ENCODE measurements around the gene JAKMIP1.

Gene JAKMIP1

DNA sequence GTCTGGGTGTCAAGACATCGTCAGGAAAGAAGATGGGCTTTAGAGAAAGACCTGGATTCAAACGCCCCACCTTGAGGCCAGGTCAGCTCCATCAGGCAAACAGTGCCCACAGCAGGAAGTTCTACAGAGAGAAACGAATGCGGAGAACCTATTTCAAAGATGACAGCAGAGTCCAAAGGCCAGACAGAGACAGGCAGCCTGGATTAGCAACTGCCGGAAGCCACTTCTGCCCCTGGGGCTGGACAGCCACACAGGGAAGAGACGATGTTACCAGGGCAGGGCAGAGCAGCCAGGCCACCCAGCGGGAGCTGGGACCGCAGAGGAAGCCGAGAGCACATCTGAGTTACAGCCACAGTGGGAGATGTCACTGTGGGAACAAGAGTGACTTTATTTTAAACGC is 183.3 kb downstream of the JAKMIP1 start:
- TF ChIP-seq YY1 (IDR thresholded peaks at IDR 0.05; ENCODE audit: insufficient read depth, insufficient read length) (no peak), ZNF274 (IDR thresholded peaks at IDR 0.05; ENCODE audit: low read depth, low read length) (no peak), SUZ12 (IDR thresholded peaks at IDR 0.05; ENCODE audit: extremely low read depth, insufficient read depth, insufficient read length) (no peak)
- peaks cover 6% of the 10 kb centered on the region for H3K4me1 ChIP-seq (ENCODE audit: insufficient read depth, insufficient read length)
- H3K9ac ChIP-seq (ENCODE audit: insufficient read length, low read depth) = no peak overlapping the region
- peaks cover 2% of the 10 kb centered on the region for H3K27me3 ChIP-seq (ENCODE audit: insufficient read depth, insufficient read length)
- no peak overlapping the region for H3K4me3 ChIP-seq (ENCODE audit: insufficient read length, low read depth)
- H3K36me3 ChIP-seq (ENCODE audit: insufficient read depth, insufficient read length, low read length) = no peaks in the 10 kb centered on the region
- no peak for DNase-seq (ENCODE audit: low read depth, low spot score)
- H3K9me3 ChIP-seq (ENCODE audit: insufficient read depth, low read length) = no peaks in the 10 kb centered on the region

DNA sequence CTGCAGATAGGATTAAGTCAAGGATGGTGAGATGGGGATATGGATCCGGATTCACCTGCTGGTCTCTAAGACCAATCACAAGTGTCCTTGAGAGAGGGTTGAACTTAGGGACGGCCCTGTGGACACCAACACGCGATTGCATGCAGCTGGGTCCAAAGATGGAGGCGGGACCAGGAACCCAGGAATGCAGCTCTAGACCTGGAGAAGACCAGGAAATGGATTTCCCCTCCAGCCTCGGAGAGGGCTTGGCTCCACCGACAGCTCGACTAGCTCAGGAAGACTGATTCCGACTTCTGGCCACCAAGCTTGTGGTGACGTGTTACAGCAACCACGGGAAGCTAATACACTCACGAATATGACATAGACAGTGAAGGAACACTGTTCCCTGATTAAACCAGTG is 186.8 kb downstream of the JAKMIP1 start:
- no peaks in the 10 kb centered on the region for H3K9me3 ChIP-seq (ENCODE audit: insufficient read depth, low read length)
- H3K4me1 ChIP-seq (ENCODE audit: insufficient read depth, insufficient read length) = peaks cover 7% of the 10 kb centered on the region
- TF ChIP-seq ZNF274 (IDR thresholded peaks at IDR 0.05; ENCODE audit: low read depth, low read length) = no peak
- no peak overlapping the region for H3K9ac ChIP-seq (ENCODE audit: insufficient read length, low read depth)
- no peak for DNase-seq (ENCODE audit: low read depth, low spot score)
- peaks cover 5% of the 10 kb centered on the region for H3K27me3 ChIP-seq (ENCODE audit: insufficient read depth, insufficient read length)
- no peak overlapping the region for H3K4me3 ChIP-seq (ENCODE audit: insufficient read length, low read depth)
- H3K36me3 ChIP-seq (ENCODE audit: insufficient read depth, insufficient read length, low read length) = no peaks in the 10 kb centered on the region

DNA sequence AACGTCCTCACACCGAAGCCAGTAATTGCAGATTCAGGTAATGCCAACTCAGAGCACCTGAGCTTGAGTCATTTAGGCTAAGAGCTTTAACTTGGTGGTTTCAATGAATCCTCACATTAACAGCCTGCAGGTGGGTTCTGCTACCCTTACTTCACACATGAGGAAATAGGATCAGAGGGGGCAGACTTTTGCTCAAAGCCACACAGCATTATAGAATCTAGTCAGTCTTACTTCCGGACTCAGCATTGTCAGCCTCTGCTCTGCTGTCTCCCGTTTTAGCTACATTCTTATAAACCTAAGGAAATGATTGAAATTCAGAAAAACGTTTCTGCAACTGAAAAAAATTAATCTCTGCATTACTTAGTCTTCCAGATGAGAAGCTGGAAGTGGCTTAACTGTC is 188.1 kb downstream of the JAKMIP1 start:
- DNase-seq (ENCODE audit: low read depth, low spot score) = no peak
- Histone ChIP-seq H3K4me1 (ENCODE audit: insufficient read depth, insufficient read length) (peaks cover 7% of the 10 kb centered on the region), H3K36me3 (ENCODE audit: insufficient read depth, insufficient read length, low read length) (no peaks in the 10 kb centered on the region), H3K9me3 (ENCODE audit: insufficient read depth, low read length) (no peaks in the 10 kb centered on the region), H3K4me3 (ENCODE audit: insufficient read length, low read depth) (no peak overlapping the region), H3K9ac (ENCODE audit: insufficient read length, low read depth) (no peak overlapping the region), H3K27me3 (ENCODE audit: insufficient read depth, insufficient read length) (peaks cover 11% of the 10 kb centered on the region)
- TF ChIP-seq ZNF274 (IDR thresholded peaks at IDR 0.05; ENCODE audit: low read depth, low read length) = no peak
- TF ChIP-seq SUZ12 (IDR thresholded peaks at IDR 0.05; ENCODE audit: extremely low read depth, insufficient read depth, insufficient read length) = no peak
- TF ChIP-seq YY1 (IDR thresholded peaks at IDR 0.05; ENCODE audit: insufficient read depth, insufficient read length) = no peak

DNA sequence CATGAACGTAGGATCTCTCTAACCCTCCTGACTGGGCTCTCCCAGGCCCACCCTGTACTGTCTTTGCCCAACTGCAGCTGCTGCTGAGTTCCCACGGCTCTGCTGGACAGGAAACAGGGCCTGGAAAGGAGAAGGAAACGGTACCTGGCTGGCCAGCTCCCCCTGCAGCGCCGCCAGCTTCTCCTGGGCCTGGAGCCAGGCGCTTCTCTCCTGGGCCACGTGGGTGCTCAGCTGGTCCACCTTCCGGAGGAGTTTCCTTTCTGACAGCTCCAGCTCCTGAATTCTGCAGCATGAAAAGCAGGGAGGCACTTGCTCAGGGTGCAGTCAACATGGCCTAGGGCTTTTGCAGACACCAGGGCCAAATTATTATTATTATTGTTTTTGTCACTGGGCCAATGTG is 188.7 kb downstream of the JAKMIP1 start:
- DNase-seq (ENCODE audit: low read depth, low spot score) = no peak
- Histone ChIP-seq H3K4me3 (ENCODE audit: insufficient read length, low read depth) (no peak overlapping the region), H3K27me3 (ENCODE audit: insufficient read depth, insufficient read length) (peaks cover 15% of the 10 kb centered on the region), H3K9me3 (ENCODE audit: insufficient read depth, low read length) (no peaks in the 10 kb centered on the region), H3K4me1 (ENCODE audit: insufficient read depth, insufficient read length) (peaks cover 7% of the 10 kb centered on the region), H3K36me3 (ENCODE audit: insufficient read depth, insufficient read length, low read length) (no peaks in the 10 kb centered on the region), H3K9ac (ENCODE audit: insufficient read length, low read depth) (peak overlapping the region; percentile 23)
- TF ChIP-seq YY1 (IDR thresholded peaks at IDR 0.05; ENCODE audit: insufficient read depth, insufficient read length) (no peak), ZNF274 (IDR thresholded peaks at IDR 0.05; ENCODE audit: low read depth, low read length) (no peak), SUZ12 (IDR thresholded peaks at IDR 0.05; ENCODE audit: extremely low read depth, insufficient read depth, insufficient read length) (no peak)

DNA sequence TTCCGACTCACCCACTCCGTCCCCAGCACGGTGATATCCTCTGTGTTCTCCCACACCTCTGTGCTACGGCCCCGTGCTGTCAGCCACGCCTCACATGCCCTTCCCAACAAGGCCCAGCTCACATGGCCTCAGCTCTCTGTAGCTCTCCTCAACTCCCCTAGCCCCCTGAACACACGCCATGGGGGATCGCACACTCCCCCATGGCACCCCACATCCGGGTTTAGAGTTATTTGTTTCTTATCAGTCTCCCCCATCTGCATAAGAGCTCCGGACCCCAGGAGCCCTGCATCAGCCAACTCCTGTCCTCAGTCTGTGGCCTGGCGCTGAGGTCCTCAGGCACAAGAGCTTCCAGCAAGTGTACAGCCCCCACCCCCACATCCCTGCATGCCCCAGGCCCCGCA is 189.1 kb downstream of the JAKMIP1 start:
- H3K27me3 ChIP-seq (ENCODE audit: insufficient read depth, insufficient read length) = peaks cover 15% of the 10 kb centered on the region
- DNase-seq (ENCODE audit: low read depth, low spot score) = no peak
- peaks cover 7% of the 10 kb centered on the region for H3K4me1 ChIP-seq (ENCODE audit: insufficient read depth, insufficient read length)
- no peak for TF ChIP-seq YY1 (IDR thresholded peaks at IDR 0.05; ENCODE audit: insufficient read depth, insufficient read length)
- no peak for TF ChIP-seq SUZ12 (IDR thresholded peaks at IDR 0.05; ENCODE audit: extremely low read depth, insufficient read depth, insufficient read length)
- no peak for TF ChIP-seq ZNF274 (IDR thresholded peaks at IDR 0.05; ENCODE audit: low read depth, low read length)
- H3K9ac ChIP-seq (ENCODE audit: insufficient read length, low read depth) = peak overlapping the region; percentile 3
- no peaks in the 10 kb centered on the region for H3K9me3 ChIP-seq (ENCODE audit: insufficient read depth, low read length)
- H3K4me3 ChIP-seq (ENCODE audit: insufficient read length, low read depth) = no peak overlapping the region
- no peaks in the 10 kb centered on the region for H3K36me3 ChIP-seq (ENCODE audit: insufficient read depth, insufficient read length, low read length)

DNA sequence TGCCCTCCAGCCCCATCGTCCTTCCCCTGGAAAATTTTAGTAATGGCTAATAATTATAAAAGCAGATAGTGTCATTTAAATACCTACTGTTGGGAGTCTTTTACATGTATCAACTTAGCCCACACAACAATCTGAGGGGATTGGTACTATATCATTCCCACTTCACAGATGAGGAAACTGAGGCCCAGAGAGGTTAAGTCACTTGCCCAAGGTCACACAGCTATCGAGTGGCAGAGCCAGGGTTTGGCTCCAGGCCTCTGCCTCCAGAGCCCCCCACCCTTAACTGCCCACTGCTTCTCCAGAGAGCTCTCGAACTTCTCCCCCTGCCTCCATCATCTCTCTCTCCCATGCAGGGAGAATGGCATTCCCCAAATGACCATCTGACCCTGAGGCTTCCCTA is 189.6 kb downstream of the JAKMIP1 start:
- Histone ChIP-seq H3K27me3 (ENCODE audit: insufficient read depth, insufficient read length) (peaks cover 15% of the 10 kb centered on the region), H3K4me1 (ENCODE audit: insufficient read depth, insufficient read length) (peaks cover 7% of the 10 kb centered on the region), H3K4me3 (ENCODE audit: insufficient read length, low read depth) (no peak overlapping the region), H3K9me3 (ENCODE audit: insufficient read depth, low read length) (no peaks in the 10 kb centered on the region), H3K36me3 (ENCODE audit: insufficient read depth, insufficient read length, low read length) (no peaks in the 10 kb centered on the region), H3K9ac (ENCODE audit: insufficient read length, low read depth) (no peak overlapping the region)
- TF ChIP-seq YY1 (IDR thresholded peaks at IDR 0.05; ENCODE audit: insufficient read depth, insufficient read length) = no peak
- no peak for TF ChIP-seq SUZ12 (IDR thresholded peaks at IDR 0.05; ENCODE audit: extremely low read depth, insufficient read depth, insufficient read length)
- TF ChIP-seq ZNF274 (IDR thresholded peaks at IDR 0.05; ENCODE audit: low read depth, low read length) = no peak
- DNase-seq (ENCODE audit: low read depth, low spot score) = no peak

DNA sequence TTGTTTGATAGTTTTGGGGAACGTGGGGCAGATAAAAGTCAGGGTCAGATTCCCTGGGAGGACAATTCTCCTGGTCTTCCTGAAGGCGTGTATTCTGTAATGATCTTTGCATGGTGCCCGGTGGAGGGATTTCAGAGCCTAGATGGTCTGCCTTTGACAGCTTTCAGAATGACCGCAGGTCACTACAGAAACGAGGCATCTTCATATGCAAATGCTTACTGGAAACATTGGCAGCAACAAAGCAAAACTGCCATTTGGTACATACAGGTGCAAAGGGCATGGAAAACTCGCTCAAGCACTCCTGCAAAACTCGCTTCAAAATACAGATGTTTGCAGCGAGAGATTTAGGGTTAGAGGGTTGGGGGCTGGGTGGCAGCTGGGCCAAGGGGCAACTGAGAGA is 190.9 kb downstream of the JAKMIP1 start:
- peaks cover 7% of the 10 kb centered on the region for H3K4me1 ChIP-seq (ENCODE audit: insufficient read depth, insufficient read length)
- TF ChIP-seq SUZ12 (IDR thresholded peaks at IDR 0.05; ENCODE audit: extremely low read depth, insufficient read depth, insufficient read length) (no peak), YY1 (IDR thresholded peaks at IDR 0.05; ENCODE audit: insufficient read depth, insufficient read length) (no peak), ZNF274 (IDR thresholded peaks at IDR 0.05; ENCODE audit: low read depth, low read length) (no peak)
- H3K9ac ChIP-seq (ENCODE audit: insufficient read length, low read depth) = no peak overlapping the region
- no peak for DNase-seq (ENCODE audit: low read depth, low spot score)
- H3K4me3 ChIP-seq (ENCODE audit: insufficient read length, low read depth) = no peak overlapping the region
- no peaks in the 10 kb centered on the region for H3K9me3 ChIP-seq (ENCODE audit: insufficient read depth, low read length)
- H3K36me3 ChIP-seq (ENCODE audit: insufficient read depth, insufficient read length, low read length) = no peaks in the 10 kb centered on the region
- H3K27me3 ChIP-seq (ENCODE audit: insufficient read depth, insufficient read length) = peaks cover 15% of the 10 kb centered on the region

Data from NT2/D1 (cell line).